Right lobe of liver (tissue), 4 donors: Measurements from ENCODE around the gene PEAR1.

ENCODE experiments used
- CTCF ChIP-seq, 4 donors: fragments of 200-600 bp in 3 of 4; fragments of 450-650 bp in 1 of 4; IDR thresholded peaks; one replicate each; pipeline versions ENCODE4 v1.5.1 to v1.8.0; 2016 to 2022; ENCODE audit warnings: antibody characterized with exemption in 4 of 4, mild to moderate bottlenecking in 2 of 4
- POLR2A ChIP-seq: fragments of 450-650 bp; IDR thresholded peaks from one replicate; pipeline ENCODE4 v1.6.1; 2017; ENCODE audit warnings: antibody characterized with exemption, mild to moderate bottlenecking
- donor health status: DM: no; HTN: no; CAD: no.
- donor health status: DM: no; HTN: no; CAD: no.
- donor health status: DM: no; HTN: yes; CAD: no.

GRCh38 chr1:156895927-156896326, 2.4 kb downstream of the PEAR1 start:
- TF ChIP-seq CTCF (IDR thresholded peaks at IDR 0.05) (no peak), POLR2A (no peak)
